ENCODE measurements around the gene DOCK9.

The DOCK9 gene

DNA sequence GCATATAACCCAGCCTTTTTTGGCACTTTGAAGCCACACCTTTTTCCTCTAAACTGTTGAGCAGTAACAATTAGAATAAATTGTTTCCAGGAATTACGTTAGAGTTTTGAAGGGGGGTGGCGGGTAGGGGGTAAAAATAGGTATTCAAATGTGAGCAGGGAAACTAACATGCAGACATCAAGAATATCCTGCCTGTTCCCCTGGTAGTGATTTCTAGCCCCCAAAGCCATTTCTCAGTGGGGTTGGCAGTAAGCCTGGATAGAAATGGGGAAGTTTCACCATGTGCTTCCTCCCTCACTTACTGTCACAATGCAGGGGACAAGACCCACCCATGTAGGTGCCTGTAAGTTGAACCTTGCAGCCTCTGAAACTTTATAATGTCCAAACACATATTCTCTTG, 3.8 kb downstream of the DOCK9 start:
- peak; percentile 88 to 96 for DNase-seq

DNA sequence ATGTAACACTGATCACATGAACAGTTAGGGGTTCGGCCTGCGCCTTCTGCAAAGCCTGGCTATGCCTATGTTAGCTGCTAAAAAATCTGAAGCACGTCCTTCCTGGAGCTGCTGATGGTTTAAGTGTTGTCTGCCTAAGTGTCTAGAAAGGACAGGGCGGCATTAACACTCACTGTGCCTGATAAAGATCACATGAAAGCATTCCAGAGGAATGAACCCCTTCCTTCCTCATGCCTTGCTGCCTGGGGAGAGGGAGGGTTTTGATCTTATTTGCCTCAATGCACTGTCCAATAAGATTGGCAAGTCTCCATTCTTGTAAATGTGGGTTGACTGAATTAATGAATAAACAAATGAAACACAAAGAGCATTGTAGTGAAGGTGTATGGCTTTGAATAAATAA, 5.2 kb downstream of the DOCK9 start:
- no peak for DNase-seq

DNA sequence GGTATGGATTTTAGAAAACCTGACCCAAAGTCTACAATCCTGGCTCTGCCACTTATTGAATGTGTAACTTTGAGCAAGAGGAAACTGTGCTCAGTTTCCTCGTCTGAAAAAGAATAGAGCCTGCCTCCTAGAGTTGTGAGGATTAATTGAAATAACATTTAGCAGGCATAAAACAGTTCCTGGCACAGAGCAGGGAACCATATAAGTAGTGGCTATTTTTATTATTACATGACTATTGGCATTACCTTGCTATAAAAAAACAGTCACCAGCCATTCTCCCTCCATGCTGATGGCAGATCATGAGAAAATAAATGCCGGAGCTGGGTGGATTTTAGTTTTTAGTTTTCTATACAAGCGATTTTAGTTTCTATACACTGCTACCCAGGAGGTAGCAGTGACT, 5.8 kb downstream of the DOCK9 start:
- no peak for DNase-seq

DNA sequence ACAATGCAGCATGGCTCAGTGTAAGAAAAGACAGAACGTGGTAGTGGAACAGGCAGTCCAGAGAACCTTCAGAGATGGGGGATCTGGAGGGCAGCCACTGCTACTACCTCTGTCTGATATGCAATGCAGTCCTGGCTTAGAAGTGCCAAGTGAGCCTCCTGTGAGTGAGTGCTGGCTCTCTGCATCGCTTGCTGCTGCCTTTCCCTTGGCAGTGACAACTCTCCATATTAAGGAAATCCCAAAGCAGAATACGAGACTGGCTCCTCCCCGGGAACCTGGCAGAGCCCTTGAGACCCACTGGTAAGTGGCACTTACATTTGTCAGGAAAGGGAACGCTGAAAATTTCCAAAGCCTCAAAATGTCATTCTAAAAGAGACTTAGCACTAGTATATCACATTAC, 7.5 kb downstream of the DOCK9 start:
- no peak for DNase-seq

DNA sequence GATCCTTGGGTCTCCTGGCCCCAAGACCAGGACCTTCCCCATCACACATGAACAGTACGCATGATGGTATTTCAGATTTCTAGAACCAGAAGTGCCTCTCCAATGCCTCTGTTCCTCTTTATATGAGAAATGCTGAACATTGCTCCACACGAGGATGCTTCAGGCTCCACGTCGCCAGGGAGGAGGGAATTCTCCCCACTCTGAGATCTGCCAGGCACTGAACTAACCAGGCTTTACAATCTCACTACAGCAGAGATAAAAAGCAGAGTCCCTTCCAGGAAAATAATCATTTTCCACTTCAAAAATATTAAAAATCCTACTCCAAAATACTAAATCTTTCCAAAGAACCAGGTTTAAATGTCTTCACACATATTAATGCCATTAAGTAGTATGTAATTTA, 10.4 kb downstream of the DOCK9 start:
- no peak for DNase-seq

DNA sequence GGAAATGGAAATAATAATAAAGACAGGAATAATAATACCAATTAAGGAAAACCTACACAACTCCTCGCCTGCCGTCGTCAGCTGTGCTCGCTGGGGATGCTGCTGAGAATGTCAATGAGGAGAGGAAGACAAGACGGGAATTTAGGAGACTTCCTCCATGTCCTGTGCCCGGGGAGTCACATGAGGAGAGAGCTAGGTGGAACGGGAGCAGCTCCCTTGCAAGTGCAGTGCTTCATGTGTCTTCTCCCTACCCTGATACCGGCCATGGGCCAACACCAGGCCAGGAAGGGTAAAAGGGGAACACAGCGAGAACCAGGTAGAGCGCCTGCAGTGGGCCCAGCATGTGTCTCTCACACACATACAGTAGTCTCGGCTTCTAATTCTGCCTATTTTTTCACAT, 11.8 kb downstream of the DOCK9 start:
- DNase-seq, result no peak

DNA sequence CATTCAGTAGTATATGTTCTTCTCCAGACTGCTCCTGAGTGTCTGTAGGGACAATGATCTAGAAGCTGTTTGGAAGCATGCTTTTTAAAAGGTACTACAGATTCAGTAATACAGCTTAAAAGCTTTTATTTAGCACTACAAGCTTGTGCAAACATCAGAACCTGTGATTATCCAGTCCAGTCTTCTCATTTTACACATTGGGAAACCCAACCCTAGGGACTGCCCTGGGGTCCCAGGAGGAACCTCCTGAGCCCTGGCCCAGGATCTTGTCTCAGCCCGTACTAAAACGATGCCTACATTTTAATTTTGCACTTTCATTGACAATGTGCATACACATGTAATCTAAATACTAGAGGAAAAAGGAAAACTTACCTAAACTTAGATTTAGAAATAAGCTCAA, 12.5 kb downstream of the DOCK9 start:
- DNase-seq, result no peak

DNA sequence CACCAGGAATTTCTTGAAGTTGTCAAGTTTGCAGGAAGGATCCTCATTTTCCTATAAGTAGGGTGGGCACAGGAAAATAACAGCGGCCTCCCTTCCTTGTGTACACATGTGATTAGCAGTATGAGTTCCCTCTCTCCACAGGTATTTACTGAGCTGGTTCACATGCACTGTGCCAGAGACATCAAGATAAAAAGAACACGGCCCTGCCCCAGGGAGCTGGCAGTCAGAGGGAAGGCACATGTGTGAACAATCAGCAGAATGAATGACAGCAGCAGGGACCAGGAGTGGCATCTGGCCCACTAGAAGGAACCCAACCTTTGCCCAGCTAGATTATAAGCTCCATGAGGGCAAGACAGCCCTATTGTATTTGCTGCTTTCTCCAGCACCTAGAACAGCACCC, 13.9 kb downstream of the DOCK9 start:
- DNase-seq, result no peak

DNA sequence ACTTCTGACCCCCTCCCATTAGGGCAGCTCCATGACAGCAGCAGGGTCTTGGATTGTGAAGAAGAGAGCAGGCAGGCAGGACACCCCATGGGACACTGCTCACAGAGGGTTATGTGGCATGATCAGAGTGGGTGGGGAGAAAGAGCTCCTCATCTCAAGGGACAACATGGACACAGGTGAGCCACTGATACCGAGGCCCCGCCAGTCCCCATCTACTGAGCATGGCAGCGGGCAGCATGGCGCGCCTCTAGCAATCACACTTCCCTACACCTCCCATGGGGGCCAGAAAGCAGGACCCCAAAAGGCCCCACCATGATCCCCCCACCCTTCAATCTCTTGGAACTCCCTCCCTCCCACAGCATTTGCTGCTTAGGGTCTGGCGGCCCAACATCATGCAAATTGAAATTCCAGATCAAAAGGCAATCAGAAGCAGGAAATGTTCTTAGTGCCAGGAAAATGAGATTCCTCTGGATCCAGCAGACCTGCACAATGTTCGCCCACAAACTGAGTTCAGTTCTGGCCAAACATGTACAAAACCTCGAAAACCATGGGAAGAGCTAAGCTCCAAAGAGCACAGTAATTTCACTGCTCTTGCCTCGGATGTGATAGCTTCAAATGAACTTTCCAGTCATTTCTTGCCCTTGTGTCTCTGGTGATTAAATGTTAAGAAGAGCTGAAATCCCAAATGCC, 14.8 kb downstream of the DOCK9 start:
- DNase-seq, result no peak

DNA sequence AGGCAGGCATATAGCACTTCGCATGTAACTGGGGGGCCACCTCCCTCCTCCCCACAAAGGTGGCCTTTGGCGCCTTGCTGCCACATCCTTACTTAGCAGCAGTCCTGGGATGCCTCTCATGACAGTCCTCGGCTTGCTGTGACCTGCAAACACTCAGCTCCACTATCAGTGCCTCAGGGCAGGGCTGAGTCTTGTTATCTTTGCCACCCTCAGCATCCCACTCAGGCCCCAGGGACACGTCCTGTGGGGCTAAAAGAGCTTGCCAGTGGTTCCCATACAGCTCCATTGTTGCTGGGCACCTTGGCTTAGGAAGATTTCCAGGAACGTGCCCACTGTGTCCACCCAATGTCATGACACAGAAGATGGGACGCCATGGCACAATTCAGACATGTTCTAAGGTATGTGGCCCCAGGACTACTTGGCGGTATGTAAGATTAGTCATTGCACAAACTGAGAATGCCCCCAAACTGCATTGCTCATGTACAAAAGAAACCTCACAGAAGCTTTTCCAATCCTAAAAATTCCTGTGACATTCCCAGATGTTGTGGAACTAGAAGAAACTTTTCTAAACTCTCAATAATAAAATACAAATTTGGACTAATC, 16.3 kb downstream of the DOCK9 start:
- DNase-seq, result no peak

DNA sequence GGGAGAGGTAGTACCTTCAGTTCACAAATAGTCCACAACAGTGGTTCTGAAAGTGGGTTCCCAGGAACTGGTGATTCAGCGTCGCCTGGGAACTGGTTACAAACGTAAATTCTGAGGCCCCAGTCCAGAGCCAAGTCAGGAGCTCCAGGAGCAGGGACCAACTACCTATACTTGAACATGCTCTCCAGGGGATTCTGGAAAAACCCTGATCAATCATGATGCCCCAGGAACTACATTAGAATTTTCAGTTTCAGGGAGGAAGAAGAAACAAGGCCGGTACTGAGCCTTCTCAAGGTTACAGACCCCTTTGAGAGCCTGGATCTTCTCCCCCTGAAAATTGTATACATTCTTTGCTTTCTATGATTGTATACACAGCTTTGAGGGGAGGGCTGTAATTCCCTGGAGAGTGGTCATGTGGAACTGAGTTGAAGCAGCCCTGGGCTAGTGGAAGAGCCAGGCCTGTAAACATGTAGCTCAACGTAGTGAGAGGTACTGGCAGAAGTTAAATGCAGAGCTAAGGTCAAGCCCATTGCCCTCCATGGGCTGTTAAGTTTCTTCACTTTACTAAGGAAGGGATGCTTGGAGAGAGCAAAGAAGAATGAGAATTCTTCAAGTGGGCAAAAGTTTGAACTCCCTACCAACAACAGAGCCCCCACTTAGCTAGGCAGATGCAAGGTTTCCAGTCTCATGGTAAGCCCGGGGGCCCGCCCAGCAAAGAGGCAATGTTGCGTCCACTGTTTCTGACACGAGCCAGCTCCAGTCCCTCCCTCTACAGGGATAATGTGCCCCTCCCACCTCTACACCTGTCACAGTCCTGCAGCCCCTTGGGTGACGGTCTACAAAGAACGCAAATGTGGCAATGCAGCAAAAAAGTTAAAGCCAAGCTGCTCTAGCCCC, 17.0 kb downstream of the DOCK9 start:
- DNase-seq, result no peak

DNA sequence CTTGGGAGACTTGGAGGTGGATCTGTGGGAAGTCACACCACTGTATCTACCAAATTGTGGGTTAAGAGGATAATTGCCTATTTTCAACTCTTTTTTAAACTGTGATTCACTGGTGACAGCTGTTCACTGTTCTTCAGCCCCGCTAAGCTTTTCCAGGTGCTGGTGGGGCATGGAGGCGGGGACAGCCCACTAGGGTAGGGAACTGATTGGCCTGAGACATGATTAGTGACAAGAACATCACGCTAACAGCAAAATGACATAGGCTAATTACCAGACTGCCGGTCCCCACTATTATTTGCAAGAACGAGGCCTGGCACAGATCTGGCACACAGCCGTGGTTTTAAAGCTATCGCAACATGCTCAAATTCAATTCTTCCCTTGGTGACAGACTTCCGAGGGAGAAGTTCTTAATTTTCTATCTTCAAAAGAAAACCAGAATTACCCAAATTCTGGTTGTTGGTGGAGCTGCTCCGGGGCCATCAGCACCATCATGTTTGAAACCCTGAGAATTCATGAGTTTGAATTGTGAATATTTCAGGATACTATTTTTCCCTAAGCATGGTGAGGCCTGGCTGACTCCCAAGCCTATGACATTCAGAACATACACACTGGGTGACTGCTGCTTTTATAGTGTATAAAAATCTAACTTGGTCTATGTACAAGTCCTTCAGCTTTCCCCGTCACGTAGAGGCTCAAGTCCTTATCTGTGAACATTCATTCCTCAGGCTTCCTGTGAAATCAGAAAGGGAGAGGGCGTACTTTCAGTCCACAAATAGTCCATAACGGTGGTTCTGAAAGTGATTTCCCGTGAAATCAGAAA, 17.9 kb downstream of the DOCK9 start:
- DNase-seq, result no peak

DNA sequence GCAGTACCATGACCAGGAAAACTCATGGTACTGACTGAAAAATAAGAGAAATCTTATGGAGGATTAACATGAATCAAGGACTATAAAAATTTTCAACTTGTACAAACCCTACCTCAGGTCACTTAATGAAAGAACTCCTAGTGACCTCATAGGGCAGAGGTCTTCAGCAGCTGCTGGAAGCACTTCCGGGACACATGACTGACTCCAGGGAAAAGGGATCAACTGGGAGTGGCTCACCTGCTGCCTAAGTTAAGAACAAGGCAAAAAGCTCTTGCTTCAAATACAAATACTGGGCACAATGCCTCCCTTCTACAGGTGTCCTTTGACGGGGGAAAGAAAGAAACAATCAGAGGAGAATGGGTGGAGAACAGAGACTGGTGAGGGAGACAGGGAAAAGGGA, 18.6 kb downstream of the DOCK9 start:
- DNase-seq, result no peak

DNA sequence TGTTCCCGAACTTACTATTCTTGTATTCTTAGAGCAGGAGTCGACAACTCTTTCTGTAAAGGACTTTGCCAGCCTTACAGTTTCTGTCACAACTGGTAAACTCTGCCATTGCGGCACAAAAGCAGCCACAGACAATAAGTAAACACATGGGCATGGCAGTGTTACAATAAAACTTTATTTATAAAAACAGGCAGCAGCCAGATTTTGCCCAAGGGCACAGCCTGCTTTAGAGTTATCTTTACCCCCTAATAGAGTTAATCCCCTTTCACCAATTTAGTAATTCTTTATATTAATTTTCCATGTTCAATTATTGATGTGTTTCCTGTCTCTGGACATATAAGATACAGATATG, 19.4 kb downstream of the DOCK9 start:
- DNase-seq, result no peak

DNA sequence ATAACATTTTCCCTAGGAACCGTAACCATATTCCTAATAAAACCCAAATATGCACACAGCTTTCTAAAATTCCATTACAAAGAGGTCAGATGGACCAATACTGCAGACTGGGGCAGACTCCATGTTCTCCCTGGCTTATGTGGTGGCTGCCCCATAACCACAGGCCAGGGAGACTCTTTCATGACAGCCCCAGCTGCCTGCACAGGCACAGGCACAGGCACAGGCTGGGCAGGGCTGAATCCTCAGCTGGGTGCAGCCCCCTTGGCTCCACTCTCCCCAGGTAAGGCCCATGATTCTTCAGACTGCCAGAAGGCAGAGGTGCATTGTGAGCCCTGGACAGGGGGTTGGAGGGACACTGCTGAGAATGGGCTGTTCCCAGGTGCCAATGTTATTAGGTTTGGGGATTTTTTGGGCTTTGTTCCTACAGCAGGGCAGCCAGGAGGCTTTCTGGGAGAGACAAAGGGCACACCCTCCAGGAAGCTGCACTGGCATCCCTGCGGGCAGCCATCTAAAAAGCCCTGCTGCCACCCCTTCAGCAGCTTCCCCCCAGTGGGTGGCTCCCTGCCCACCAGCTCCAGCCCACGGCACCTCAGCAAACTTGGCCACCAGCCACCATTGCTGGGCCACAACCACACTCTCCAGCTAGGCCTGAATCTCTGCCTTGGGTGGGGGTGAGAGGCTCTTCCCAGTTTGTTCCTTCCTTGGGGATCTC, 20.0 kb downstream of the DOCK9 start:
- DNase-seq, result no peak

DNA sequence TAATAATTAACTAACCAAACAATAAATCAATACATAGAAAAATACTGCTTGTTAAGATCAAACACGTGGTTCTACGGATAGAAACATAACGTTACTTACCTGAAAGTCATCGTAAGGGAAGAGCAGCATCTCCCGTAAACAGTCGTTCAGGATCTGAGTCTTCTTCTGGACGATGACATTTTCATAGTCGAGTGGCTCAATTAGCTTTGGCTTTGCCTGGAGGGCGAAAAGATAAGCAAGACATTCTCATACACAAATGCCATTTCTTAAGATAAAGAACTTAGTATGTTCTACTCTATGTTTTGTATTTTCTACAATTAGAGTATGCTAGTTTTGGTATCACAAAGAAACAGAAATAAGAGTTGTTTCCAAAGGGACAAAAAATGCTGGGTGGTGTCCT, 22.5 kb downstream of the DOCK9 start:
- DNase-seq, result no peak

DNA sequence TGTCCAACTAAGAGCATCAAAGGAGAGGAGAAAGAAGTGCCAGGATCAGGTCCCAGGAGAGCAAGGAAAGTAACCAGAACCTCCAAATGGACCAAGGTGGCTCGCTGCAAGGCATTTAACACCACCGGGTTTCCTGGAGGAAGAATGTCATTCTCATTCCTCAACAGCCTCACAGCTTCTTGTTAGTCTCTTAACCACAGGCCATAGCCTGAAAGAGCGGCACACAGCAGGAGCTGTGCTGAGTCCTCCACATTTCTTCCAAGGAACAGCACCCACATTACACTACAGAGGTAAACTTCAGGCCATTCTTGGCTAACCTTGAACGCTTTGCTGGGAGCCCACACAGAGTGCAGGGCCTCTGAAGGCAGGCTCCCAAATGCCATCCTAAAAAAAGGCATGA, 23.6 kb downstream of the DOCK9 start:
- no peak for DNase-seq

DNA sequence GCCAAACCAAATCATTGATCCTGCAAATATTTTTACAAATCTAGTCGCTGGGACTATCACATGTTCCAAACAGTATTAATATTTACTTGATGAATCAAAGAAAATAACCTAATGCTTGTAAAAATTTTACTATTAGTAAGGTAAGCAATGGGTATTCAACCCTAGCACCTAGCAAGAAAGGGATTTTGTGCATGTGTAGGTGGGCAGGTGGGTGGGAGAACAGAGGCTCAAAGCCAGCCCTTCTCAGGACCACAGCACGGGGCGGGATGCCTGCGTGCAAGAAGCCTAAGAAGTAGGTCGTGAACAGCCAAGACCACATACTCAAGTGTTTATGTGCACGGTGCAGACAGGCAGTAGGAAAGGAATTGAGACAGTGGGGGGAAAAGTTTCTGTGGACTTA, 26.6 kb downstream of the DOCK9 start:
- no peak for DNase-seq

DNA sequence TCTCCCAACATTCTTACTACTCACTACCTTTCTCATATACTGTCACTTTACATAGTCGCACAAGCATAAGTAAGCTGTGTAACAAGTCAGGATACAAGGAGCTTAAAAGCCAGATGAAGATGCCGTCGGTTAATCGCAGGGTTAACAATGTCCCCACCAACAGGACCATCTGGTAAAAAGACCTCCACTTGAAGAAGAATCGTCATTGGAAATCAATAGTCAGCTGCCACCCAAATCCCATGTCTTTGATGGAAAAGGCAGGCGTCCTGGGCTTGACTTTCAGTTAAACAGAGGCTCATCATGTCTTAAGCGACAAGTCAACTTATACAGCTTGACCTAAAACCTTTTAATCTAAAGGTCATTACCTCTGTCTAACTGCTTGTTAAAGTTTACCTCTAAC, 27.2 kb downstream of the DOCK9 start:
- DNase-seq, result no peak

DNA sequence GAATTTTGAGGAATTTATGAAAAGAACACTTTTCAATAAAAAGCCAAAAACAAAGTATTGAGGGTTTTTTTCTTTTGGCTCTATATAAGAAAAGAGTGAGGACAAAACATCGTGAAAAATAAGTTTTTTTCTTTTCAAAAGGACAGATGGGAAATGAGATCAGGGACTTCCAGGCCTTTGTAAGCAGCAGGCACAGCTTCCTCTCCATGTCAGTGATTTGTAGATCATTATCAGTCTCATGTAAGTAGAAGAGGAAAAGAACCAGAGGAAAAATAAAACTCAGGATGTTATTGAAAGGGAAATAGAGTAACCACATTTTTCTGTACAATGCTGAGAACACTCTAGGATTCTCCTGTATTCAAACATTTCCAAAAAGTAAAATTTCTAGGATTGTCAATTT, 29.9 kb downstream of the DOCK9 start:
- no peak for DNase-seq

DNA sequence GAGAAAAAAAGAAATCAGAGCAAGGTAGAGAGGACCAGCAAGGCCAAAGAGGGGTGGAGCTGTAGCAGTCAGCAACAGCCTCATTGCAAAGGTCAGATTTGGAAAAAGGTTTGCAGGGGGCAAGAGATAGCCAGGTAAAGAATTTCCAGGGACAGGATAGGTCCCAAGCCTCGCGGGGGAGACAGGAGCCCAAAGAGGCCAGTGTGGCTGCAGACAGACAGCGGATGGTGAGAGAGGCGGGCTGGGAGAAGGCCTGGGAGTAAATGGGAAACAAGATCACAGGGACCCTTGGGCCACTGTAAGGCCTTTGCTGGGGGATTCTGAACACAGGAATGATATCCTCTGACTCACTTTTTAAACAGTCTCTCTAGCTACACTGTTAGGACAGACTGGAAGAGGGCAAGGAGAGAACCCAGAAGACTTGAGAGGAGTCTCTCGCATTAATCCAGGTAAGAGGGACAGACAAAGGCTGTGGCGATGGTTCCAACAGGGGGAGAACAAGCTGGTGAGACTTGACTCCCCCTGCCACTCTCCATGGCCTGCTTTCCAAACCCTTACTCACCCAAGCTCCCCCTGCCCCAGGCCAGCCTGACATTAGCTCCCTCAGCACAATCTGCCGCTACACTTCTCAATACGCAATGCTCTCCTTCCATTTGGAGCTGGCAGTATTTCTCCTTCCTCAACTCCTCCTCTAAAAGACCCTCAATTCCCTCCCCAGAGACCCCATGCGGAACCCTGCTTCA, 31.8 kb downstream of the DOCK9 start:
- DNase-seq, result no peak

DNA sequence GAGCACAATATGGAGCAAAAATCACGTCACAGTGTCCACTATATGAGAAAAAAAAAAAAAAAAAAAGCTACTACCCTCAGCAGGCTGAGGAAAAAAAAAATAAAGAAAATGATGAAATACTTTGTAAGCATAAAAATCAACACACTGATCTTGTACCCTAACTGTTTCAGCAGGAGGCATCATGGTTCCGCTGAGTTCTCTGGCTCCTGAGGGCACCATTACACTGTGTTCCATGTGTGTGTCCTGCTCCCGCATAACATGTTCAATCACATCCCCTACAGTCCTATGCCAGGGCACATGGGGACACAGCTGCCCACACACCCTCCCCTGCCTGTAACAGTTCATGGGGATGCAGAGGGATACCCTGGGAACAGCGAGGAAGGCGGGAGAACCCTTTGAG, 33.5 kb downstream of the DOCK9 start:
- DNase-seq, result no peak

Data from Kasumi-1 (cell line).